Measurements from ENCODE around the gene KANSL1.

GRCh38 chr17:46028981-46029565, 164.2 kb downstream of the KANSL1 start:
- TF ChIP-seq CTCF (IDR thresholded peaks at IDR 0.05), result no peak
- no peak for TF ChIP-seq REST (IDR thresholded peaks at IDR 0.05; ENCODE audit: insufficient read depth in 1 of 2, low read depth in 2 of 2, low read length in 1 of 2)
